Measurements from ENCODE around the gene LAMB1.
"Not testable (repeated sequence)": the region's sequence is repeated elsewhere in the genome, so short reads cannot be mapped to it uniquely, and the experiment has no call there.

LAMB1 gene

DNA sequence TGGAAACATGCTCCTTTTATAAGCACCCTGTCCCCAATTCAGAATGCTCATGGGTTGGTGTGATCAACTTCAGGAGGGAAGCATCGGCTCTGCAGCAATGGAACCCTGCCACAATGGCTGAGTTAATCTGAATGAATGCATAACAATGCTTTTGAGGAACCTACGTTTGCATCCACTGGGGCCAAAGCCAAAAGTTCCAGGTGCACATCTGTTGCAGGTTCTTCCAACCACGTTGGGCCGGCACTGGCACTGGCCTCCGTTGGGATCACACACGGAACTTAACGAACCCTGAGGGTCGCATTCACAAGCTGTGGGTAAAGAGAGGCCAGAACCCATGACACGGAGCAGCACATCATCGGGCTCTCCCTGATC is 43.4 kb downstream of the LAMB1 start:
- DNase-seq (ENCODE audit: low read depth) = no peak
- H3K4me3 ChIP-seq (ENCODE audit: low read depth, low read length) = no peak overlapping the region
- TF ChIP-seq CTCF (IDR thresholded peaks at IDR 0.05; ENCODE audit: control insufficient read depth, extremely low read depth, insufficient read depth) = no peak

- no peak for DNase-seq (ENCODE audit: low read depth)
- no peak for TF ChIP-seq CTCF (IDR thresholded peaks at IDR 0.05; ENCODE audit: control insufficient read depth, extremely low read depth, insufficient read depth)
- no peak overlapping the region for H3K4me3 ChIP-seq (ENCODE audit: low read depth, low read length)
Observed at GRCh38 chr7:107958764-107959526, 44.0 kb downstream of the LAMB1 start.

DNA sequence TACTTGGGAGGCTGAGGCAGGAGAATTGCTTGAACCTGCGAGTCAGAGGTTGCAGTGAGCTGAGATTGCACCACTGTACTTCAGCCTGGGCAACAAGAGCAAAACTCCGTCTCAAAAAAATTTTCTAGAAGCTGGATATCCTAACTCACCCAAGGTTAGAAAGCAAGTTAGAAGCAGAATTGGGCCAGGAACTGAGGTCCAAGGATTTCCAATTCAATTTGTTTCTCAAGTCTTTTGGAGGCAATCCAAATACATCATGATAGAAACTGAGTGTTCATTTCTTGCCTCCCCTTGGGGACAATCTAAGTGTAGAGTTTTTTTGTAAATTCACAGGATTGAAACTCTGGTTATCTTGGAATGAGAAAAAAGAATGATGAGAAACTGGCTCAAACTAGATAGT is 45.5 kb downstream of the LAMB1 start:
- no peak overlapping the region for H3K4me3 ChIP-seq (ENCODE audit: low read depth, low read length)
- no peak for TF ChIP-seq CTCF (IDR thresholded peaks at IDR 0.05; ENCODE audit: control insufficient read depth, extremely low read depth, insufficient read depth)
- no peak for DNase-seq (ENCODE audit: low read depth)

DNA sequence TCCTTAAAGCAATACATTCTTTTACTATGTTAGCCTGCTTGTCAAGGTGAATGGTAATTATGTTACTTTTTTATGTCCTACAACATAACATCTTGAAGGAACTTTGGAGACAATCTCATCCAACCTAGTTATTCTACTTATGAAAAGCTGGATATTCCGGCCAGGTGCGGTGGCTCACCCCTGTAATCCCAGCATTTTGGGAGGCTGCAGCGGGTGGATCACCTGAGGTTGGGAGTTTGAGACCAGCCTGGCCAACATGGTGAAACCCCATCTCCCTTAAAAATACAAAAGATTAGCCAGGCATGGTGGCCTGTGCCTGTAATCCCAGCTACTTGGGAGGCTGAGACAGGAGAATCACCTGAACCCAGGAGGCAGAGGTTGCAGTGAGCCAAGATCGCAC is 46.0 kb downstream of the LAMB1 start:
- H3K4me3 ChIP-seq (ENCODE audit: low read depth, low read length); DNase-seq (ENCODE audit: low read depth): not testable (repeated sequence)

- TF ChIP-seq CTCF (IDR thresholded peaks at IDR 0.05; ENCODE audit: control insufficient read depth, extremely low read depth, insufficient read depth) = no peak
- DNase-seq (ENCODE audit: low read depth) = no peak
- no peak overlapping the region for H3K4me3 ChIP-seq (ENCODE audit: low read depth, low read length)
Observed at GRCh38 chr7:107955394-107955793, 47.6 kb downstream of the LAMB1 start.

GRCh38 chr7:107953924-107954303 is 49.0 kb downstream of the LAMB1 start:
- DNase-seq (ENCODE audit: low read depth) = no peak
- H3K4me3 ChIP-seq (ENCODE audit: low read depth, low read length) = no peak overlapping the region
- no peak for TF ChIP-seq CTCF (IDR thresholded peaks at IDR 0.05; ENCODE audit: control insufficient read depth, extremely low read depth, insufficient read depth)

DNA sequence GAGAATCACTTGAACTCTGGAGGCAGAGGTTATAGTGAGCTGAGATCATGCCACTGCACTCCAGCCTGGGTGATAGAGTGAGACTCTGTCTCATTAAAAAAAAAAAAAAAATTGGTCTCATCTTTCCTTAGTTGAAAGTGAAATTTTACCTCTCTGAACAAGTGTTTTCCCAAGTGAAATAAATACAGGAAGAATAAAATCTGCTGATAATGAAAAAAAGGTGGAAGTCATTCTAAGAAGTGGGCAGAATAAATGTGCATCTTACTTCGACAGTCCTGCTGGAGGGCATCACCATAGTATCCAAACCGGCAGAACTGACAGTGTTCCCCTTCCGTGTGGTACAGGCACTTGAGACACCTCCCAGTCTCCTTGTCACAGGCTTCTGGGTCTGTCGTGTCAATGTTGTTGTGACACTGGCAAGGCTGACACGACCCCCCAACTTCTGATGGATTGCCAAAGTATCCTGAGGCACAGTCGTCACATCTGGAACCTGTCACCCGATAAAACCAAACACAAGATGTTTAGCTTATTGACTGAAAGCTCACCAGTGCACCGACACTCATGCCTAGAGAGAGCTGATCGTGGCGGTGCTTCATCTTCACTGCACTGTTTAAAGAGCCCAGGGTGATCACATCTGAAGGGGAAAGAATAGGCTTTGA is 49.6 kb downstream of the LAMB1 start:
- no peak for DNase-seq (ENCODE audit: low read depth)
- TF ChIP-seq CTCF (IDR thresholded peaks at IDR 0.05; ENCODE audit: control insufficient read depth, extremely low read depth, insufficient read depth) = no peak
- no peak overlapping the region for H3K4me3 ChIP-seq (ENCODE audit: low read depth, low read length)
